Measurements from ENCODE around the gene NFXL1. TPM values are rescaled to one million over a fixed set of nuclear protein-coding genes. Genes with fewer than 3 reads are reported as not detected.

The NFXL1 gene
- total and polyA plus RNA-seq, 5 donors from 2014 or later = 6.3 to 11.2 (median 8.5) TPM

- Histone ChIP-seq H3K36me3 (ENCODE audit: control insufficient read depth, insufficient read depth, low read length) (no peaks in the 10 kb centered on the region), H3K27ac (ENCODE audit: insufficient read depth, low read length, poor library complexity, severe bottlenecking) (no peak overlapping the region), H3K4me1 (ENCODE audit: control insufficient read depth, insufficient read depth, low read length, poor library complexity, severe bottlenecking) (peaks cover under 1% of the 10 kb centered on the region), H3K4me3 (ENCODE audit: low read depth, low read length) (no peak overlapping the region), H3K27me3 (ENCODE audit: control insufficient read depth, insufficient read depth, low read length) (peaks cover 5% of the 10 kb centered on the region), H3K9me3 (ENCODE audit: control insufficient read depth in 2 of 2, low read length in 2 of 2) (no peaks in the 10 kb centered on the region)
- no peak overlapping the region for H3K27ac Mint-ChIP-seq
- H3K9me3 Mint-ChIP-seq = peaks cover 0 to 2% (median 0%) of the 10 kb centered on the region in 7 donors
- DNase-seq (peak in 1 of 3 donors; percentile 32), ATAC-seq (ENCODE audit: low read depth in 2 of 2) (no peak)
- H3K27me3 Mint-ChIP-seq = peaks cover 10% of the 10 kb centered on the region
- H3K4me1 Mint-ChIP-seq = peaks cover 0 to 4% (median 0%) of the 10 kb centered on the region in 4 donors
- no peak overlapping the region for H3K4me3 Mint-ChIP-seq
- no peaks in the 10 kb centered on the region for H3K36me3 Mint-ChIP-seq
Observed at GRCh38 chr4:47830265-47831025, 83.9 kb downstream of the NFXL1 start.

- Histone ChIP-seq H3K4me1 (ENCODE audit: control insufficient read depth, insufficient read depth, low read length, poor library complexity, severe bottlenecking) (no peaks in the 10 kb centered on the region), H3K4me3 (ENCODE audit: low read depth, low read length) (no peak overlapping the region), H3K36me3 (ENCODE audit: control insufficient read depth, insufficient read depth, low read length) (no peaks in the 10 kb centered on the region), H3K27ac (ENCODE audit: insufficient read depth, low read length, poor library complexity, severe bottlenecking) (no peak overlapping the region), H3K27me3 (ENCODE audit: control insufficient read depth, insufficient read depth, low read length) (peaks cover 5% of the 10 kb centered on the region), H3K9me3 (ENCODE audit: control insufficient read depth in 2 of 2, low read length in 2 of 2) (no peaks in the 10 kb centered on the region)
- ATAC-seq (ENCODE audit: low read depth in 2 of 2) = no peak
- Mint-ChIP-seq H3K4me1 (peaks cover 0 to 4% (median 0%) of the 10 kb centered on the region in 4 donors), H3K4me3 (no peak overlapping the region), H3K36me3 (no peaks in the 10 kb centered on the region), H3K9me3 (peaks cover 0 to 2% (median 0%) of the 10 kb centered on the region in 7 donors), H3K27ac (no peak overlapping the region), H3K27me3 (peaks cover 10% of the 10 kb centered on the region)
- no peak for DNase-seq
Observed at GRCh38 chr4:47829438-47829837, 84.9 kb downstream of the NFXL1 start.

- DNase-seq = peak in 1 of 3 donors; percentile 11
- peaks cover 0 to 2% (median 0%) of the 10 kb centered on the region in 7 donors for H3K9me3 Mint-ChIP-seq
- no peak overlapping the region for H3K4me3 Mint-ChIP-seq
- H3K36me3 Mint-ChIP-seq = no peaks in the 10 kb centered on the region
- no peaks in the 10 kb centered on the region for H3K9me3 ChIP-seq (ENCODE audit: control insufficient read depth in 2 of 2, low read length in 2 of 2)
- ATAC-seq (ENCODE audit: low read depth in 2 of 2) = no peak
- no peak overlapping the region for H3K27ac ChIP-seq (ENCODE audit: insufficient read depth, low read length, poor library complexity, severe bottlenecking)
- no peaks in the 10 kb centered on the region for H3K36me3 ChIP-seq (ENCODE audit: control insufficient read depth, insufficient read depth, low read length)
- H3K27me3 ChIP-seq (ENCODE audit: control insufficient read depth, insufficient read depth, low read length) = peaks cover 5% of the 10 kb centered on the region
- peak overlapping the region in 1 of 3 donors; percentile 17 for H3K27ac Mint-ChIP-seq
- H3K4me1 Mint-ChIP-seq = peaks cover 0 to 4% (median 0%) of the 10 kb centered on the region in 4 donors
- H3K4me1 ChIP-seq (ENCODE audit: control insufficient read depth, insufficient read depth, low read length, poor library complexity, severe bottlenecking) = no peaks in the 10 kb centered on the region
- no peak overlapping the region for H3K4me3 ChIP-seq (ENCODE audit: low read depth, low read length)
- peaks cover 5% of the 10 kb centered on the region for H3K27me3 Mint-ChIP-seq
Observed at GRCh38 chr4:47827343-47828047, 86.9 kb downstream of the NFXL1 start.

GRCh38 chr4:47824840-47825239 lies 89.5 kb downstream of the NFXL1 start:
- H3K27ac ChIP-seq (ENCODE audit: insufficient read depth, low read length, poor library complexity, severe bottlenecking) = no peak overlapping the region
- peaks cover 0 to 4% (median 0%) of the 10 kb centered on the region in 4 donors for H3K4me1 Mint-ChIP-seq

GRCh38 chr4:47819178-47819577 lies 95.2 kb downstream of the NFXL1 start:
- Histone ChIP-seq H3K9me3 (ENCODE audit: control insufficient read depth in 2 of 2, low read length in 2 of 2) (no peaks in the 10 kb centered on the region), H3K27me3 (ENCODE audit: control insufficient read depth, insufficient read depth, low read length) (peaks cover 18% of the 10 kb centered on the region), H3K4me1 (ENCODE audit: control insufficient read depth, insufficient read depth, low read length, poor library complexity, severe bottlenecking) (no peaks in the 10 kb centered on the region), H3K27ac (ENCODE audit: insufficient read depth, low read length, poor library complexity, severe bottlenecking) (no peak overlapping the region), H3K4me3 (ENCODE audit: low read depth, low read length) (no peak overlapping the region), H3K36me3 (ENCODE audit: control insufficient read depth, insufficient read depth, low read length) (no peaks in the 10 kb centered on the region)
- Mint-ChIP-seq H3K9me3 (peaks cover 0 to 2% (median 0%) of the 10 kb centered on the region in 7 donors), H3K36me3 (no peaks in the 10 kb centered on the region), H3K27me3 (peaks cover 12% of the 10 kb centered on the region), H3K4me3 (no peak overlapping the region), H3K27ac (no peak overlapping the region), H3K4me1 (no peaks in the 10 kb centered on the region)
- DNase-seq (peak in 1 of 3 donors; percentile 21), ATAC-seq (ENCODE audit: low read depth in 2 of 2) (no peak)

More at GRCh38 chr4:47824840-47825239, 89.5 kb downstream of the NFXL1 start:
- Histone ChIP-seq H3K36me3 (ENCODE audit: control insufficient read depth, insufficient read depth, low read length) (no peaks in the 10 kb centered on the region), H3K4me3 (ENCODE audit: low read depth, low read length) (no peak overlapping the region), H3K9me3 (ENCODE audit: control insufficient read depth in 2 of 2, low read length in 2 of 2) (no peaks in the 10 kb centered on the region), H3K4me1 (ENCODE audit: control insufficient read depth, insufficient read depth, low read length, poor library complexity, severe bottlenecking) (no peaks in the 10 kb centered on the region), H3K27me3 (ENCODE audit: control insufficient read depth, insufficient read depth, low read length) (peaks cover 1% of the 10 kb centered on the region)
- peaks cover 5% of the 10 kb centered on the region for H3K27me3 Mint-ChIP-seq
- H3K36me3 Mint-ChIP-seq = no peaks in the 10 kb centered on the region
- no peak overlapping the region for H3K4me3 Mint-ChIP-seq
- no peak for ATAC-seq (ENCODE audit: low read depth in 2 of 2)
- H3K27ac Mint-ChIP-seq = no peak overlapping the region
- H3K9me3 Mint-ChIP-seq = no peaks in the 10 kb centered on the region
- no peak for DNase-seq

- ATAC-seq (ENCODE audit: low read depth in 2 of 2) = no peak
- peaks cover 0 to 2% (median 0%) of the 10 kb centered on the region in 7 donors for H3K9me3 Mint-ChIP-seq
- H3K4me1 Mint-ChIP-seq = no peaks in the 10 kb centered on the region
Observed at GRCh38 chr4:47817275-47817674, 97.1 kb downstream of the NFXL1 start.

GRCh38 chr4:47816748-47817147 lies 97.6 kb downstream of the NFXL1 start:
- Histone ChIP-seq H3K36me3 (ENCODE audit: control insufficient read depth, insufficient read depth, low read length) (no peaks in the 10 kb centered on the region), H3K27ac (ENCODE audit: insufficient read depth, low read length, poor library complexity, severe bottlenecking) (no peak overlapping the region), H3K27me3 (ENCODE audit: control insufficient read depth, insufficient read depth, low read length) (peaks cover 23% of the 10 kb centered on the region), H3K9me3 (ENCODE audit: control insufficient read depth in 2 of 2, low read length in 2 of 2) (no peaks in the 10 kb centered on the region), H3K4me3 (ENCODE audit: low read depth, low read length) (no peak overlapping the region), H3K4me1 (ENCODE audit: control insufficient read depth, insufficient read depth, low read length, poor library complexity, severe bottlenecking) (no peaks in the 10 kb centered on the region)
- DNase-seq = no peak
- H3K4me3 Mint-ChIP-seq = no peak overlapping the region
- H3K27ac Mint-ChIP-seq = no peak overlapping the region
- peaks cover 10% of the 10 kb centered on the region for H3K27me3 Mint-ChIP-seq
- H3K9me3 Mint-ChIP-seq = peaks cover 0 to 2% (median 0%) of the 10 kb centered on the region in 7 donors
- no peaks in the 10 kb centered on the region for H3K4me1 Mint-ChIP-seq
- no peaks in the 10 kb centered on the region for H3K36me3 Mint-ChIP-seq
- no peak for ATAC-seq (ENCODE audit: low read depth in 2 of 2)

More at GRCh38 chr4:47817275-47817674, 97.1 kb downstream of the NFXL1 start:
- Mint-ChIP-seq H3K27ac (no peak overlapping the region), H3K27me3 (peaks cover 10% of the 10 kb centered on the region), H3K36me3 (no peaks in the 10 kb centered on the region), H3K4me3 (no peak overlapping the region)
- H3K4me1 ChIP-seq (ENCODE audit: control insufficient read depth, insufficient read depth, low read length, poor library complexity, severe bottlenecking) = no peaks in the 10 kb centered on the region
- no peaks in the 10 kb centered on the region for H3K36me3 ChIP-seq (ENCODE audit: control insufficient read depth, insufficient read depth, low read length)
- no peak overlapping the region for H3K4me3 ChIP-seq (ENCODE audit: low read depth, low read length)
- H3K9me3 ChIP-seq (ENCODE audit: control insufficient read depth in 2 of 2, low read length in 2 of 2) = no peaks in the 10 kb centered on the region
- peaks cover 23% of the 10 kb centered on the region for H3K27me3 ChIP-seq (ENCODE audit: control insufficient read depth, insufficient read depth, low read length)
- H3K27ac ChIP-seq (ENCODE audit: insufficient read depth, low read length, poor library complexity, severe bottlenecking) = no peak overlapping the region
- DNase-seq = no peak

All from CD4-positive, CD25-positive, alpha-beta regulatory T cell (primary cell).